ENCODE measurements around the gene ACLY.
"Not testable (repeated sequence)": the region's sequence is repeated elsewhere in the genome, so short reads cannot be mapped to it uniquely, and the experiment has no call there.

Gene ACLY

DNA sequence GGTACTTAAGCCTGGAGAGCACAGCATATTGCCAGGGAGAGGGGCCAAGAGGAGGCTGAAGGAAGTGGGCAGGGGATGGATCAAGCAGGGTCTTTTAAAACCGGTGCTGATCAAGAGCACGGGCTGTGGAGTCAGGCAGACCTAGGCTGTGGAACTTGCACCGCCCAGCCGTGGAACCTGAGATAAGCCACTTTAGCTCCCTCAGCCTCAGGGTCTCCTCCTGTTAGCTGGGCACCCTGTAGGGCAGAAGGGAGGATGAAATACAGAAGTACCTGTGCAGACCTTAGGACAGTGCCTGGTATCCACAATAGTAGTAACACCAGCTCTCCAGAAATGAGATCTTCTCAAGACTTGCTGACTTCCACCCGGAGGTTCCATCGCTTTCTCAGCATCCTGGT lies 20.9 kb upstream of the ACLY start:
- TF ChIP-seq, protein P1, sequence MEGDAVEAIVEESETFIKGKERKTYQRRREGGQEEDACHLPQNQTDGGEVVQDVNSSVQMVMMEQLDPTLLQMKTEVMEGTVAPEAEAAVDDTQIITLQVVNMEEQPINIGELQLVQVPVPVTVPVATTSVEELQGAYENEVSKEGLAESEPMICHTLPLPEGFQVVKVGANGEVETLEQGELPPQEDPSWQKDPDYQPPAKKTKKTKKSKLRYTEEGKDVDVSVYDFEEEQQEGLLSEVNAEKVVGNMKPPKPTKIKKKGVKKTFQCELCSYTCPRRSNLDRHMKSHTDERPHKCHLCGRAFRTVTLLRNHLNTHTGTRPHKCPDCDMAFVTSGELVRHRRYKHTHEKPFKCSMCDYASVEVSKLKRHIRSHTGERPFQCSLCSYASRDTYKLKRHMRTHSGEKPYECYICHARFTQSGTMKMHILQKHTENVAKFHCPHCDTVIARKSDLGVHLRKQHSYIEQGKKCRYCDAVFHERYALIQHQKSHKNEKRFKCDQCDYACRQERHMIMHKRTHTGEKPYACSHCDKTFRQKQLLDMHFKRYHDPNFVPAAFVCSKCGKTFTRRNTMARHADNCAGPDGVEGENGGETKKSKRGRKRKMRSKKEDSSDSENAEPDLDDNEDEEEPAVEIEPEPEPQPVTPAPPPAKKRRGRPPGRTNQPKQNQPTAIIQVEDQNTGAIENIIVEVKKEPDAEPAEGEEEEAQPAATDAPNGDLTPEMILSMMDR (IDR thresholded peaks at IDR 0.05; ENCODE audit: low read depth, low read length): no peak
- DNase-seq (ENCODE audit: low read depth, low spot score): no peak
- H3K4me3 ChIP-seq (ENCODE audit: low read depth, low read length): no peak overlapping the region
- in situ Hi-C loops (cut with HindIII; ENCODE audit: low sequenced_read_pairs): no loop called here

DNA sequence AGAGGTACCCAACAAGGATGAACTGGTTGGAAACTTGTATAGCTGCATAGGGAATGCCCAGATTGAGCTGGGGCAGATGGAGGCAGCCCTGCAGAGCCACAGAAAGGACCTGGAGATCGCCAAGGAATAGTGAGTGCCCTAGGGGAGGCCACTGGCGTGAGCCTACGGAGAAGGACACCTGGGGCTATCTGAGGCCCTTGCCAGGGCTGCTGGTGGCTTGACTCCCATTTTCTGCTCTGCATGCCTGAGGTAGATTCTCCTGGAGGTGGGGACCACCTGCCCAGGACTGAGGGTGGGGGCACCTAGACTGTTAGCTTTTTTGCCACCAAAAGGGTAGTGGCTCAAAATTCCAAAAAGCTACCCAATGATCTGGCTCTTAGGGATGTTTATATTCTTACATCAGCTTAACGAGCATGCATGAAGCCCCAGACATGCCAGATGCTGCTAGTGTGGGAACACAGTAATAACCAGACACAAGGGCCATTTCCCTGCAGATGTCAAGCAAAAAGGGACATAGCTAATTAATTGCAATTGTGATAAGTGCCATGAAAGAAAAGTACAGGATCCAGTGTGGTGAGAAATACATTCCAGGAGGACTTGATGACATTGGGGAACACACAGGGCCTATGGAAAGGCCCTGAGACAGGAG lies 20.4 kb upstream of the ACLY start:
- in situ Hi-C loops (cut with HindIII; ENCODE audit: low sequenced_read_pairs): no loop called here
- DNase-seq (ENCODE audit: low read depth, low spot score): no peak
- H3K4me3 ChIP-seq (ENCODE audit: low read depth, low read length): no peak overlapping the region
- TF ChIP-seq, protein P1 (IDR thresholded peaks at IDR 0.05; ENCODE audit: low read depth, low read length): no peak

DNA sequence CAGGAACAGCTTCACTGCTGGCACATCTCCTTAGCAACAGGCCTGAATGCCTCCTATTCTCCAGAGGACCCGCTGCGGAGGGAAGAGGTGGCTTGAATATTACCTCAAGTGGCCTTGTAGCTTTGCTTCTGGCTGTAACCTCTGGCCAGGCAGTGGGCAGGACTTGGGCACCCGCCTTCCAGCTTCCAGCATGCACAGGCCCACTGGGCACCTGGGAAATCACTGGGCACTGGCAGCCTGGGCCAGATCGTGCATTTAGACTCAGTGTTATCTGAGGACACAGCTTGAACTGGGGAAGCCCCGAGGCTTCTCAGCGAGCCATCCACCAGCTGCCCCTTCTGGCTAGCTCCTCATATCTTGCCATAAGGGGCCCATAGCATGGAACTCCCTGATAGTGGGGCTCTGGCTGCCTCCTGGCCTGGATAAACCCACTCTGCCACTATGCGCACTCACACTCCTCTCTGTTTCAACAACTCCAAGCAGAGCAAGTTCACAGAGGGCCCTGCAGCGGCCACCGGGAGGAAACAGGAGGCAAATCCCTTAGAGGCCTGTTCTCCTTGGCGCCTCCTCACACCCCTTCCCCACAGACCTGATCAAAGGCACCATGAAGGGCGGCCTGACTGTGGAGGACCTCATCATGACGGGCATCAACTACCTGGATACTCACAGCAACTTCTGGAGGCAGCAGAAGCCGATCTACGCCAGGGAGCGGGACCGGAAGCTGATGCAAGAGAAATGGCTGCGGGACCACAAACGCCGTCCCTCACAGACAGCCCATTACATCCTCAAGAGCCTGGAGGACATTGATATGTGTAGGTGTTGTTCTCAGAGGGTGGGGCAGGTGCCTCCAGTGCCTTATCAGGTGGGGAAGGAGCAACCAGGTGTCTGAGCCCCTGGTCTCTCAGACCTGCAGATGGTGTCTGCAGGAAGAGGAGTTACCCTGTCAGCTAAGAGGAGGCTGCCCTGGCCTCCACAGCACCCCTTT lies 19.5 kb upstream of the ACLY start:
- no peak for DNase-seq (ENCODE audit: low read depth, low spot score)
- no peak overlapping the region for H3K4me3 ChIP-seq (ENCODE audit: low read depth, low read length)
- TF ChIP-seq, protein P1 (IDR thresholded peaks at IDR 0.05; ENCODE audit: low read depth, low read length): no peak
- in situ Hi-C loops (cut with HindIII; ENCODE audit: low sequenced_read_pairs): no loop called here

DNA sequence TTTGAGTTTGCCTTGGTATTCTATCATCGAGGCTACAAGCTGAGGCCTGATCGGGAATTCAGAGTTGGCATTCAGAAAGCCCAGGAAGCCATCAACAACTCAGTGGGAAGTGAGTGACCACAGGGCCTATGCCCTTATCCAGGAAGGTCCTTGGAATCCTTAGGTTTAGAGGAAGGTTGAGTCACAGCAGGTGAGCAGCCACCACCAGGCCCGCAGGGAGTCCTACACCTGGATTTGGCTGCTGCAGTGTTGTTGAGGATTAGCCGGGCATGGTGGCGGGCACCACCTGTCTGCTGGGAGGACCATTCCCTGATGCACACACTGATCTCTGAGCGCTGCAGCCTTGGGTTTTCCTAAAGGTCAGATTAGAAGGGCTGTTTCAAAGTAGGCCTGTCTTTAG lies 16.9 kb upstream of the ACLY start:
- in situ Hi-C loops (cut with HindIII; ENCODE audit: low sequenced_read_pairs): no loop called here
- DNase-seq (ENCODE audit: low read depth, low spot score): no peak

DNA sequence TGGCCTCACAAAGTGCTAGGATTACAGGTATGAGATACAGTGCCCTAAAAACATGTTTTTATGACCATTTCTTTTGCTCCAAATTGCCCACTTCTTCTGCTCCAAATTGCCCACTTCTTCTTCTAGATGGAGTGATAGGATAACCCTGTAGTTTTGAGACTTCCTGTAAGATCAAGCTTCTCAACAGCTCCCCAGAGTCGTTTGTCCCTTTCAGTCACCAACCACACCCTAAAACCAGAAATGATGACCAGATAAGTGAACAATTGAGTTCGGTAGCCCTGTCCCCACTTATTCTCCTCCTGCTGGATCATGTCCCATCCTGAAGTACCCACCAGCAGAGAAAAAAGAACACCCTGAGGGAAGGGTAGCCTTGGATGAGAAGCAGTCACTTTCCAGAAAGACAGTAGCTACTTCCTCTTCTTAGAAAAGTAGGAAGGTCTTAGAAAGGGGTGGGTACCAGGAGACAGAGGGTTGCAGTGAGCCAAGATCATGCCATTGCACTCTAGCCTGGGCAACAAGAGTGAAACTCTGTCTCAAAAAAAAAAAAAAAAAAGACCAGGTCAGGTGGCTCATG lies 14.2 kb upstream of the ACLY start:
- TF ChIP-seq, protein P1 (IDR thresholded peaks at IDR 0.05; ENCODE audit: low read depth, low read length): no peak
- no peak overlapping the region for H3K4me3 ChIP-seq (ENCODE audit: low read depth, low read length)
- in situ Hi-C loops (cut with HindIII; ENCODE audit: low sequenced_read_pairs): no loop called here
- no peak for DNase-seq (ENCODE audit: low read depth, low spot score)

More for the DNA sequence above, 16.9 kb upstream of the ACLY start:
- TF ChIP-seq, protein P1 (IDR thresholded peaks at IDR 0.05; ENCODE audit: low read depth, low read length): no peak
- no peak overlapping the region for H3K4me3 ChIP-seq (ENCODE audit: low read depth, low read length)

DNA sequence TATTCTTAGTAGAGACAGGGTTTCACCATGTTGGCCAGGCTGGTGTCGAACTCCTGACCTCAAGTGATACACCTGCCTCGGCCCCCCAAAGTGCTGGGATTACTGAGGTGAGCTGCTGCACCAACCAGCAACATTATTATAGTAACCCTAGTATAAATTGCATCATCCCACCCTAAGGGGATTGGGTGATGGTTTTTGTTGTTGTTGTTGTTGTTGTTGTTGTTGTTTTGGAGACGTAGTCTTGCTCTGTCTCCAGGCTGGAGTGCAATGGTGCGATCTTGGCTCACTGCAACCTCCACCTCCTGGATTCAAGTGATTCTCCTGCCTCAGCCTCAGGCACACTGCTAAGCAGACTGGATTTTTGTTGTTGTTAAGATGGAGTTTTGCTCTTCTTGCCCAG lies 13.0 kb upstream of the ACLY start:
- H3K4me3 ChIP-seq (ENCODE audit: low read depth, low read length); DNase-seq (ENCODE audit: low read depth, low spot score); in situ Hi-C loops (cut with HindIII; ENCODE audit: low sequenced_read_pairs): not testable (repeated sequence)

DNA sequence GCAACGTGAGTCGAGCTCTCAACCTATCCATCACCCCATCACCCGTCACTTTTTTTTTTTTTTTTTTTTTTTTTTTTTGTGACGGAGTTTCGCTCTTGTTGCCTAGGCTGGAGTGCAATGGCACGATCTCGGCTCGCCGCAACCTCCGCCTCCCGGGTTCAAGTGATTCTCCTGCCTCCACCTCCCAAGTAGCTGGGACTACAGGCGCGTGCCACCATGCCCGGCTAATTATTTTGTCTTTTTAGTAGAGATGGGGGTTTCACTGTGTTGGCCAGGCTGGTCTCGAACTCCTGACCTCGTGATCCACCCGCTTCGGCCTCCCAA lies 12.0 kb upstream of the ACLY start:
- DNase-seq (ENCODE audit: low read depth, low spot score); in situ Hi-C loops (cut with HindIII; ENCODE audit: low sequenced_read_pairs): not testable (repeated sequence)
- peak overlapping the region; percentile 63 for H3K4me3 ChIP-seq (ENCODE audit: low read depth, low read length)

All from astrocyte of the spinal cord (primary cell).